CD4-positive, alpha-beta T cell (primary cell): ENCODE data around the gene FAM83B. TPM values are rescaled to one million over a fixed set of nuclear protein-coding genes. Genes with fewer than 3 reads are reported as not detected.

Source experiments
- ATAC-seq: fragments of 200-7000 bp; cut with Tn5 transposase; one replicate; pipeline ENCODE4 v1.10.0; 2022; ENCODE audit warnings: mild to moderate bottlenecking; ENCODE audit not compliant: poor library complexity
- CTCF ChIA-PET: fragments of 350-600 bp; sonication (Branson Sonifier 250); formaldehyde crosslinking; loops from one replicate; lab custom pipeline; 2021; ENCODE audit warnings: antibody characterized with exemption, inconsistent platforms; lab: Charles Lee
- POLR2A ChIA-PET: fragments of 350-600 bp; sonication (Branson Sonifier 250); formaldehyde crosslinking; loops from one replicate; lab custom pipeline; 2021; ENCODE audit warnings: antibody characterized with exemption, inconsistent platforms; lab: Charles Lee
- DNase-seq, 14 experiments: peaks; one replicate each; pipeline ENCODE4 v3.0.0-alpha.2; 2013 to 2020; ENCODE audit warnings: mixed read lengths in 2 of 14
- H3K27ac ChIP-seq, 2 donors: one replicate each; pipeline versions ENCODE4 v1.5.1 to v1.7.0; 2013; ENCODE audit warnings: low read length in 2 of 2, low read depth in 1 of 2, mild to moderate bottlenecking in 1 of 2
- H3K27me3 ChIP-seq, 2 experiments: 1 replicate in 1 of 2; 2 replicates in 1 of 2; pipeline versions ENCODE4 v1.6.1 to v1.7.0; 2013; ENCODE audit warnings: low read length in 2 of 2, control low read depth in 1 of 2, mild to moderate bottlenecking in 1 of 2, moderate library complexity in 1 of 2; ENCODE audit not compliant: insufficient read depth in 2 of 2, control insufficient read depth in 1 of 2
- H3K36me3 ChIP-seq: one replicate; pipeline ENCODE4 v1.6.1; 2013; ENCODE audit warnings: low read length, control low read depth; ENCODE audit not compliant: insufficient read depth
- H3K4me1 ChIP-seq: one replicate; pipeline ENCODE4 v1.6.1; 2013; ENCODE audit warnings: low read length, control low read depth; ENCODE audit not compliant: insufficient read depth
- H3K4me3 ChIP-seq: one replicate; pipeline ENCODE4 v1.5.1; 2013; ENCODE audit warnings: mild to moderate bottlenecking, low read length, moderate library complexity
- H3K9me3 ChIP-seq, 2 experiments: 1 replicate in 1 of 2; 2 replicates in 1 of 2; pipeline versions ENCODE4 v1.6.1 to v1.7.0; 2013; ENCODE audit warnings: low read length in 2 of 2, mild to moderate bottlenecking in 2 of 2, control low read depth in 1 of 2, moderate library complexity in 1 of 2; ENCODE audit not compliant: control insufficient read depth in 1 of 2, insufficient read depth in 1 of 2
- H3K27ac Mint-ChIP-seq: one replicate; pipeline ENCODE4 v1.8.0; 2020; ENCODE audit warnings: mixed read lengths
- H3K27me3 Mint-ChIP-seq: one replicate; pipeline ENCODE4 v1.8.0; 2021; ENCODE audit warnings: mixed read lengths
- H3K36me3 Mint-ChIP-seq: one replicate; pipeline ENCODE4 v1.8.0; 2021; ENCODE audit warnings: low read depth, mixed read lengths
- H3K4me1 Mint-ChIP-seq: one replicate; pipeline ENCODE4 v1.8.0; 2021; ENCODE audit warnings: low read depth, mixed read lengths
- H3K4me3 Mint-ChIP-seq: one replicate; pipeline ENCODE4 v1.8.0; 2020; ENCODE audit warnings: mild to moderate bottlenecking, mixed read lengths
- H3K9me3 Mint-ChIP-seq: one replicate; pipeline ENCODE4 v1.8.0; 2020; ENCODE audit warnings: mixed read lengths
- CTCF ChIP-seq: fragments of 200-600 bp; IDR thresholded peaks from one replicate; pipeline ENCODE4 v1.8.0; 2022; ENCODE audit warnings: antibody characterized with exemption, mild to moderate bottlenecking
- intact Hi-C, 2 experiments: fragments of 100-400 bp; cut with DNase I in 1 of 2; cut with micrococcal nuclease in 1 of 2; formaldehyde crosslinking; loops; one replicate each; pipeline versions ENCODE4 v1.15.1 to v1.9.0; 2023 to 2025; cut with DNase I, micrococcal nuclease
- total RNA-seq, 174 experiments: library from RNA in 2 of 174; stranded (reverse) in 2 of 174; gene quantifications; one replicate each; pipeline ENCODE4 v1.2.3 and lab custom pipeline; 2021 to 2026

FAM83B gene
- total RNA-seq, 2 experiments from 2014 or later: not detected

- ATAC-seq (no peak), DNase-seq (no peak)
- H3K9me3 Mint-ChIP-seq: peaks cover 9% of the 10 kb centered on the region
- intact Hi-C loops: no loop called here
- CTCF ChIA-PET: no interaction called here
- no peaks in the 10 kb centered on the region for H3K4me1 Mint-ChIP-seq
- Histone ChIP-seq H3K9me3 (no peaks in the 10 kb centered on the region), H3K4me1 (no peaks in the 10 kb centered on the region), H3K4me3 (no peak overlapping the region), H3K27ac (no peak overlapping the region), H3K27me3 (no peaks in the 10 kb centered on the region), H3K36me3 (no peaks in the 10 kb centered on the region)
- POLR2A ChIA-PET: no interaction called here
- H3K36me3 Mint-ChIP-seq: no peaks in the 10 kb centered on the region
- no peak overlapping the region for H3K4me3 Mint-ChIP-seq
- no peak for TF ChIP-seq CTCF
- H3K27me3 Mint-ChIP-seq: no peaks in the 10 kb centered on the region
- no peak overlapping the region for H3K27ac Mint-ChIP-seq
These were observed 54.1 kb downstream of the FAM83B start for GRCh38 chr6:54900666-54901065.

DNA sequence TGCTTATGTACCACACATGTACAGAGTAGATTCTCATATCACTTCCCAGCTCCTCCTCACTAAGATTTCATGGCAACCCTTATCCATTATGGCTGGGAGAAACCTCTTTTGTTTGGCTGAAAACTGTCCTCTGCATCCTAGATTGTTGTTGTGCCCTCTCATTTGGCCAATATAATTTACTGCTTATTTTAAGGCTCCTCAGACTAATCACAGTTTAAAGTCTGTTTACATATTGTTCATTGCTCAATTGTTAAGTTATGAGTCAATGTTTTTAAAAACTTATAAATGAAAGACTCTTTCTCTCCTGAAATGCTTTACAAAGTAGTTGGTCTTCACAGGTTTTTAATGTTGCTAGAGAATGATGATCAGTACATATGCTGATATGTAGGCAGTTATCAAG, 57.3 kb downstream of the FAM83B start:
- no peak for TF ChIP-seq CTCF
- Histone ChIP-seq H3K4me1 (no peaks in the 10 kb centered on the region), H3K27ac (no peak overlapping the region), H3K27me3 (no peaks in the 10 kb centered on the region), H3K9me3 (peaks cover 0 to 3% of the 10 kb centered on the region in 2 experiments), H3K36me3 (no peaks in the 10 kb centered on the region), H3K4me3 (no peak overlapping the region)
- H3K27ac Mint-ChIP-seq: no peak overlapping the region
- peaks cover 9% of the 10 kb centered on the region for H3K9me3 Mint-ChIP-seq
- DNase-seq (no peak), ATAC-seq (no peak)
- no peak overlapping the region for H3K4me3 Mint-ChIP-seq
- ChIA-PET CTCF (no interaction called here), POLR2A (no interaction called here)
- intact Hi-C loops: no loop called here
- no peaks in the 10 kb centered on the region for H3K4me1 Mint-ChIP-seq
- no peaks in the 10 kb centered on the region for H3K27me3 Mint-ChIP-seq
- no peaks in the 10 kb centered on the region for H3K36me3 Mint-ChIP-seq

- intact Hi-C loops: no loop called here
- Mint-ChIP-seq H3K36me3 (no peaks in the 10 kb centered on the region), H3K27me3 (no peaks in the 10 kb centered on the region), H3K27ac (no peak overlapping the region), H3K4me3 (no peak overlapping the region), H3K9me3 (peaks cover 7% of the 10 kb centered on the region), H3K4me1 (no peaks in the 10 kb centered on the region)
- no peaks in the 10 kb centered on the region for H3K27me3 ChIP-seq
- ChIA-PET CTCF (interaction anchor here (0.7 kb wide), 1 partner anchor 9 kb away, joined by 3 read pairs; no protein-coding TSS in a partner anchor), POLR2A (no interaction called here)
- no peak overlapping the region for H3K4me3 ChIP-seq
- no peaks in the 10 kb centered on the region for H3K4me1 ChIP-seq
- ATAC-seq (no peak), DNase-seq (no peak)
- no peak for TF ChIP-seq CTCF
- H3K27ac ChIP-seq: no peak overlapping the region
- peaks cover 0 to 3% of the 10 kb centered on the region in 2 experiments for H3K9me3 ChIP-seq
- no peaks in the 10 kb centered on the region for H3K36me3 ChIP-seq
These were observed 60.8 kb downstream of the FAM83B start for GRCh38 chr6:54907355-54907754.
